H1 (cell line): ENCODE data around the gene UQCRFS1. TPM values are rescaled to one million over a fixed set of nuclear protein-coding genes. Genes with fewer than 3 reads are reported as not detected.

Experiments
- EZH2 ChIP-seq: fragments of 200-600 bp; sonication (generic); IDR thresholded peaks from 2 replicates; pipeline ENCODE4 v1.7.1; 2012; ENCODE audit warnings: low read depth, mild to moderate bottlenecking, moderate library complexity, low read length, inconsistent platforms; ENCODE audit not compliant: severe bottlenecking
- FOSL1 ChIP-seq: IDR thresholded peaks from 2 replicates; pipeline ENCODE4 v1.6.1; 2011; ENCODE audit warnings: mild to moderate bottlenecking, low read depth, low read length, moderate library complexity; ENCODE audit not compliant: insufficient read depth
- JUND ChIP-seq: IDR thresholded peaks from 2 replicates; pipeline ENCODE4 v1.6.1; 2011; ENCODE audit warnings: mild to moderate bottlenecking, improper control_type of control experiment, low read length
- KDM4A ChIP-seq: IDR thresholded peaks from one replicate; pipeline ENCODE4 v1.7.1; 2012; ENCODE audit warnings: low read depth, mild to moderate bottlenecking, moderate library complexity, low read length, inconsistent platforms; ENCODE audit not compliant: severe bottlenecking
- SIN3A ChIP-seq, 2 experiments: IDR thresholded peaks in 1 of 2; conservative IDR thresholded peaks in 1 of 2; 2 replicates each; pipeline ENCODE4 v1.6.1; 2011 to 2012; ENCODE audit warnings: low read length in 2 of 2, improper control_type of control experiment in 1 of 2, low read depth in 1 of 2, mild to moderate bottlenecking in 1 of 2
- SP4 ChIP-seq: IDR thresholded peaks from 2 replicates; pipeline ENCODE4 v1.6.1; 2012; ENCODE audit warnings: low read length, inconsistent platforms
- TAF1 ChIP-seq: IDR thresholded peaks from 2 replicates; pipeline ENCODE4 v1.6.1; 2011; ENCODE audit warnings: mild to moderate bottlenecking, low read depth, low read length
- polyA plus RNA-seq, 7 experiments: library from polyadenylated mRNA; depleted of rRNA in 3 of 7; stranded (reverse) in 5 of 7; unstranded in 2 of 7; fragments of >200 nt in 5 of 7; fragments of 200-250 nt in 2 of 7; gene quantifications; 1 replicate in 5 of 7; 2 replicates in 1 of 7; 4 replicates in 1 of 7; pipeline versions ENCODE4 v1.2.1 to v1.2.3, GENCODE V29; 2011 to 2013; ENCODE audit warnings: missing spikeins in 2 of 7, mixed read lengths in 2 of 7
- total RNA-seq: library from RNA; stranded (reverse); fragmentation: NEBNext Ultra II Directional; extraction: Animal tissue kit (Norgen Biotek cat#: 25700); gene quantifications from 2 replicates; pipeline ENCODE4 v1.2.1, GENCODE V29; 2021
- TF ChIP-seq, protein P1 (sequence below): fragments of 300-600 bp; sonication (generic); IDR thresholded peaks from 2 replicates; pipeline ENCODE4 v1.7.1; 2012; ENCODE audit warnings: low read length, moderate library complexity, mild to moderate bottlenecking, inconsistent platforms; ENCODE audit not compliant: insufficient replicate concordance
- TF ChIP-seq, protein P2 (sequence below): IDR thresholded peaks from 2 replicates; pipeline ENCODE4 v1.6.1; 2012; ENCODE audit warnings: inconsistent platforms

The UQCRFS1 gene
- total and polyA plus RNA-seq, 2 of the 8 experiments (the other 6 are each of a cell fraction or from before 2014, with no cell fraction given), result 52.4 to 59.1 TPM

DNA sequence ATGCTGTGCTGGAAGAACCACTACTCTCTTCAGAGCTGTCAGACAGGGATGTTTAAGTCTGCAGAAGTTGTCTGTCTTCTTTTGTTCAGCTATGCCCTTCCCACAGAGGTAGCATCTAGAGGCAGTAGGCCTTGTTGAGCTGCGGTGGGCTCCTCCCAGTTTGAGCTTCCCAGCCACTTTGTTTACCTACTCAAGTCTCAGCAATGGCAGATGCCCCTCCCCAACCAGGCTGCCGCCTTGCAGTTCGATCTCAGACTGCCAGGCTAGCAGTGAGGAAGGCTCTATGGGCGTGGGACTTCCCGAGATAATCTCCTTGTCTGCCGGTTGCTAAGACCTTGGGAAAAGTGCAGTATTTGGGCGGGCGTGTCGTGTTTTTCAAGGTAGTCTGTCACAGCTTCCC lies 42.1 kb upstream of the UQCRFS1 start (continued):
- TF ChIP-seq, protein P1, sequence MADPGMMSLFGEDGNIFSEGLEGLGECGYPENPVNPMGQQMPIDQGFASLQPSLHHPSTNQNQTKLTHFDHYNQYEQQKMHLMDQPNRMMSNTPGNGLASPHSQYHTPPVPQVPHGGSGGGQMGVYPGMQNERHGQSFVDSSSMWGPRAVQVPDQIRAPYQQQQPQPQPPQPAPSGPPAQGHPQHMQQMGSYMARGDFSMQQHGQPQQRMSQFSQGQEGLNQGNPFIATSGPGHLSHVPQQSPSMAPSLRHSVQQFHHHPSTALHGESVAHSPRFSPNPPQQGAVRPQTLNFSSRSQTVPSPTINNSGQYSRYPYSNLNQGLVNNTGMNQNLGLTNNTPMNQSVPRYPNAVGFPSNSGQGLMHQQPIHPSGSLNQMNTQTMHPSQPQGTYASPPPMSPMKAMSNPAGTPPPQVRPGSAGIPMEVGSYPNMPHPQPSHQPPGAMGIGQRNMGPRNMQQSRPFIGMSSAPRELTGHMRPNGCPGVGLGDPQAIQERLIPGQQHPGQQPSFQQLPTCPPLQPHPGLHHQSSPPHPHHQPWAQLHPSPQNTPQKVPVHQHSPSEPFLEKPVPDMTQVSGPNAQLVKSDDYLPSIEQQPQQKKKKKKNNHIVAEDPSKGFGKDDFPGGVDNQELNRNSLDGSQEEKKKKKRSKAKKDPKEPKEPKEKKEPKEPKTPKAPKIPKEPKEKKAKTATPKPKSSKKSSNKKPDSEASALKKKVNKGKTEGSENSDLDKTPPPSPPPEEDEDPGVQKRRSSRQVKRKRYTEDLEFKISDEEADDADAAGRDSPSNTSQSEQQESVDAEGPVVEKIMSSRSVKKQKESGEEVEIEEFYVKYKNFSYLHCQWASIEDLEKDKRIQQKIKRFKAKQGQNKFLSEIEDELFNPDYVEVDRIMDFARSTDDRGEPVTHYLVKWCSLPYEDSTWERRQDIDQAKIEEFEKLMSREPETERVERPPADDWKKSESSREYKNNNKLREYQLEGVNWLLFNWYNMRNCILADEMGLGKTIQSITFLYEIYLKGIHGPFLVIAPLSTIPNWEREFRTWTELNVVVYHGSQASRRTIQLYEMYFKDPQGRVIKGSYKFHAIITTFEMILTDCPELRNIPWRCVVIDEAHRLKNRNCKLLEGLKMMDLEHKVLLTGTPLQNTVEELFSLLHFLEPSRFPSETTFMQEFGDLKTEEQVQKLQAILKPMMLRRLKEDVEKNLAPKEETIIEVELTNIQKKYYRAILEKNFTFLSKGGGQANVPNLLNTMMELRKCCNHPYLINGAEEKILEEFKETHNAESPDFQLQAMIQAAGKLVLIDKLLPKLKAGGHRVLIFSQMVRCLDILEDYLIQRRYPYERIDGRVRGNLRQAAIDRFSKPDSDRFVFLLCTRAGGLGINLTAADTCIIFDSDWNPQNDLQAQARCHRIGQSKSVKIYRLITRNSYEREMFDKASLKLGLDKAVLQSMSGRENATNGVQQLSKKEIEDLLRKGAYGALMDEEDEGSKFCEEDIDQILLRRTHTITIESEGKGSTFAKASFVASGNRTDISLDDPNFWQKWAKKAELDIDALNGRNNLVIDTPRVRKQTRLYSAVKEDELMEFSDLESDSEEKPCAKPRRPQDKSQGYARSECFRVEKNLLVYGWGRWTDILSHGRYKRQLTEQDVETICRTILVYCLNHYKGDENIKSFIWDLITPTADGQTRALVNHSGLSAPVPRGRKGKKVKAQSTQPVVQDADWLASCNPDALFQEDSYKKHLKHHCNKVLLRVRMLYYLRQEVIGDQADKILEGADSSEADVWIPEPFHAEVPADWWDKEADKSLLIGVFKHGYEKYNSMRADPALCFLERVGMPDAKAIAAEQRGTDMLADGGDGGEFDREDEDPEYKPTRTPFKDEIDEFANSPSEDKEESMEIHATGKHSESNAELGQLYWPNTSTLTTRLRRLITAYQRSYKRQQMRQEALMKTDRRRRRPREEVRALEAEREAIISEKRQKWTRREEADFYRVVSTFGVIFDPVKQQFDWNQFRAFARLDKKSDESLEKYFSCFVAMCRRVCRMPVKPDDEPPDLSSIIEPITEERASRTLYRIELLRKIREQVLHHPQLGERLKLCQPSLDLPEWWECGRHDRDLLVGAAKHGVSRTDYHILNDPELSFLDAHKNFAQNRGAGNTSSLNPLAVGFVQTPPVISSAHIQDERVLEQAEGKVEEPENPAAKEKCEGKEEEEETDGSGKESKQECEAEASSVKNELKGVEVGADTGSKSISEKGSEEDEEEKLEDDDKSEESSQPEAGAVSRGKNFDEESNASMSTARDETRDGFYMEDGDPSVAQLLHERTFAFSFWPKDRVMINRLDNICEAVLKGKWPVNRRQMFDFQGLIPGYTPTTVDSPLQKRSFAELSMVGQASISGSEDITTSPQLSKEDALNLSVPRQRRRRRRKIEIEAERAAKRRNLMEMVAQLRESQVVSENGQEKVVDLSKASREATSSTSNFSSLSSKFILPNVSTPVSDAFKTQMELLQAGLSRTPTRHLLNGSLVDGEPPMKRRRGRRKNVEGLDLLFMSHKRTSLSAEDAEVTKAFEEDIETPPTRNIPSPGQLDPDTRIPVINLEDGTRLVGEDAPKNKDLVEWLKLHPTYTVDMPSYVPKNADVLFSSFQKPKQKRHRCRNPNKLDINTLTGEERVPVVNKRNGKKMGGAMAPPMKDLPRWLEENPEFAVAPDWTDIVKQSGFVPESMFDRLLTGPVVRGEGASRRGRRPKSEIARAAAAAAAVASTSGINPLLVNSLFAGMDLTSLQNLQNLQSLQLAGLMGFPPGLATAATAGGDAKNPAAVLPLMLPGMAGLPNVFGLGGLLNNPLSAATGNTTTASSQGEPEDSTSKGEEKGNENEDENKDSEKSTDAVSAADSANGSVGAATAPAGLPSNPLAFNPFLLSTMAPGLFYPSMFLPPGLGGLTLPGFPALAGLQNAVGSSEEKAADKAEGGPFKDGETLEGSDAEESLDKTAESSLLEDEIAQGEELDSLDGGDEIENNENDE, result no peak
- no peak for TF ChIP-seq FOSL1
- no peak for TF ChIP-seq EZH2
- no peak for TF ChIP-seq SIN3A (conservative IDR thresholded peaks at IDR 0.05 in 1 of 2, IDR thresholded peaks at IDR 0.05 in 1 of 2; ENCODE audit: low read depth in 1 of 2, low read length in 2 of 2)
- TF ChIP-seq, protein P2, sequence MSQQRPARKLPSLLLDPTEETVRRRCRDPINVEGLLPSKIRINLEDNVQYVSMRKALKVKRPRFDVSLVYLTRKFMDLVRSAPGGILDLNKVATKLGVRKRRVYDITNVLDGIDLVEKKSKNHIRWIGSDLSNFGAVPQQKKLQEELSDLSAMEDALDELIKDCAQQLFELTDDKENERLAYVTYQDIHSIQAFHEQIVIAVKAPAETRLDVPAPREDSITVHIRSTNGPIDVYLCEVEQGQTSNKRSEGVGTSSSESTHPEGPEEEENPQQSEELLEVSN, result no peak
- TF ChIP-seq JUND, result no peak
- TF ChIP-seq TAF1, result no peak
- no peak for TF ChIP-seq SP4
- TF ChIP-seq KDM4A, result no peak
